ENCODE results near the gene TP53BP1. TPM values are rescaled to one million over a fixed set of nuclear protein-coding genes. Genes with fewer than 3 reads are reported as not detected.

TP53BP1 gene
- total and polyA plus RNA-seq, 2 of the 13 experiments (the other 11 are each of a cell fraction or from before 2014, with no cell fraction given) = 17.1 to 17.4 TPM

- in situ Hi-C loops (cut with HindIII; ENCODE audit: extremely low pct_ligation_motif_present, low pct_unique_long_range_greater_than_20kb) = no loop called here
- peaks cover 7% of the 10 kb centered on the region for H3K4me1 ChIP-seq (ENCODE audit: insufficient read depth, low read length)
- ATAC-seq = peak; percentile 51; the same call in 1 of the 3 replicates
- H3K27me3 ChIP-seq (ENCODE audit: control insufficient read depth in 1 of 2, insufficient read depth in 2 of 2, low read length in 2 of 2) = no peaks in the 10 kb centered on the region
- BruUV-seq (replicated peaks) = no TSS peak
- H3K4me3 ChIP-seq (replicated peaks in 1 of 3; ENCODE audit: insufficient read depth in 1 of 3, low read depth in 2 of 3, low read length in 3 of 3) = no peak overlapping the region
- no peak for FAIRE-seq
- no peaks in the 10 kb centered on the region for H3K79me2 ChIP-seq (ENCODE audit: insufficient read depth, low read length)
- no peak overlapping the region for H3K9ac ChIP-seq (ENCODE audit: insufficient read depth, low read depth, low read length)
- H3K27ac ChIP-seq (ENCODE audit: extremely low read length, insufficient read depth, low read length) = no peak overlapping the region
- ChIA-PET CTCF (ENCODE audit: low intra/inter-chr PET ratio, low total read pairs) (no interaction called here), POLR2A (no interaction called here)
- no peak overlapping the region for H3K4me2 ChIP-seq (ENCODE audit: low read depth, low read length)
- no peaks in the 10 kb centered on the region for H3K36me3 ChIP-seq (replicated peaks in 1 of 2; ENCODE audit: control insufficient read depth in 1 of 2, insufficient read depth in 2 of 2, low read length in 2 of 2)
- intact Hi-C loops (cut with micrococcal nuclease; ENCODE audit: unreplicated experiment) = no loop called here
- no peak overlapping the region for H2AFZ ChIP-seq (ENCODE audit: low read length)
- no peak for DNase-seq (ENCODE audit: low spot score)
- H4K20me1 ChIP-seq (ENCODE audit: insufficient read depth, low read length) = no peaks in the 10 kb centered on the region
- WGBS (ENCODE audit: low lambda C conversion rate) = 2% methylated on average over 3 of the region's 3 CpGs
- H3K9me3 ChIP-seq (ENCODE audit: low read length) = no peaks in the 10 kb centered on the region
- TF ChIP-seq BCLAF1 (IDR thresholded peaks at IDR 0.05) (no peak), SIX4 (CRISPR knock-in tag; IDR thresholded peaks at IDR 0.05) (no peak), KLF12 (CRISPR knock-in tag; IDR thresholded peaks at IDR 0.05; ENCODE audit: borderline replicate concordance) (no peak), HNF1A (IDR thresholded peaks at IDR 0.05; ENCODE audit: low read depth) (no peak), HNF1A (CRISPR knock-in tag; IDR thresholded peaks at IDR 0.05; ENCODE audit: borderline replicate concordance) (no peak), RXRA (CRISPR knock-in tag; IDR thresholded peaks at IDR 0.05) (no peak), HHEX (CRISPR knock-in tag; IDR thresholded peaks at IDR 0.05) (no peak), ZNF232 (CRISPR knock-in tag; IDR thresholded peaks at IDR 0.05; ENCODE audit: borderline replicate concordance) (no peak), POLR2AphosphoS5 (IDR thresholded peaks at IDR 0.05; ENCODE audit: low read depth, low read length) (no peak), RBM22 (optimal IDR thresholded peaks at IDR 0.05; ENCODE audit: low read length) (no peak), ZNF337 (CRISPR knock-in tag; IDR thresholded peaks at IDR 0.05; ENCODE audit: borderline replicate concordance, low read depth) (no peak)
Observed at GRCh38 chr15:43498990-43499389, 6.0 kb upstream of the TP53BP1 start.

Measured in HepG2 (cell line).